ENCODE measurements around the gene CFAP45. TPM values are rescaled to one million over a fixed set of nuclear protein-coding genes. Genes with fewer than 3 reads are reported as not detected.

The CFAP45 gene
- total RNA-seq, 2 experiments from 2014 or later = 2.1 to 2.2 TPM

DNA sequence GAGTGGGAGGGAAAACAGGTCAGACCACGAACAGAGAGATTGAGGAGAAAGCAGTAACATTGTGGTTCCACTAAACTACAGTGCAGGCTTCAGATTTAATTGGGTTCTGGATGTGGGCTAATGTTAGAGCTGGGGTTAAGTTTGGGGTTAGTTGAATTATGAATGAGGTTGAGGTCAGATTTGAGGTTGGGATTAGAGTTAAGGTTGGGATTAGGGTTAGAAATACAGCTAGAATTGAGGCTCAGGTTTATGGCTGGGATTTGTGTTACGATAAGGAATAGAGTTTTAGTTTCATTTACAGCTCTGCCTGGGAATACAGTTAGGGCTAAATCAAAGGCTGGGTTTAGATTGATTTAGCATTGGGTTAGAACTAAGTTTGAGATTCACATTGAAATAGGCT is 35.7 kb downstream of the CFAP45 start:
- DNase-seq = no peak
- H3K4me3 Mint-ChIP-seq = no peak overlapping the region
- intact Hi-C loops (cut with micrococcal nuclease) = no loop called here
- CTCF ChIA-PET = no interaction called here
- H3K4me1 Mint-ChIP-seq (ENCODE audit: low read depth) = peaks cover 14% of the 10 kb centered on the region
- H3K27me3 Mint-ChIP-seq = no peaks in the 10 kb centered on the region
- H3K27ac Mint-ChIP-seq = no peak overlapping the region
- H3K36me3 Mint-ChIP-seq = no peaks in the 10 kb centered on the region
- H3K9me3 Mint-ChIP-seq = no peaks in the 10 kb centered on the region
- POLR2A ChIA-PET = no interaction called here

DNA sequence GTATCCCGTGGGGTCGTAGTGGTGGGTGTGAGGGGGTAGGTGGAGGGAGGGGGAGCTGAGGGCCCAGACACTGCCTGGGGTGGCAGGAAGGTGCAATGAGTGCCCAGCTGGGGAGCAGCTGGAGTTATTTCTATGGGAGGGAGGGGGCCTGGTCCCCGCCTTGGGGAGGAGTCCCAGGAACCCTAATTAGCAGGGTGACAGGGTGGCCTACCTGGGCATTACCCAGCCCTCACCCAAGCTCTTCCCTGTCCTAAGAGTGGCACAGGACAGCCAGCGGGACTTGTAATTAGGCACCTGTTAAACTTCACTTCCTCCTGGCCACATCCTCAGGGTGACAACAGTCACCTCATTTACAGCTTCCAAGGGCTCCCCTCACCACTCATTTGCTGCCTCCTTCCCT is 37.4 kb downstream of the CFAP45 start, which contains the start of gene VSIG8:
VSIG8 (minus strand) TSS at position 101 of the 400 bp plus-strand sequence. CDS start 136 bp downstream, outside the sequence.
- Mint-ChIP-seq H3K9me3 (no peaks in the 10 kb centered on the region), H3K27ac (no peak within 1 kb of the TSS), H3K4me3 (no peak within 1 kb of the TSS), H3K27me3 (no peaks in the 10 kb centered on the region), H3K4me1 (ENCODE audit: low read depth) (peaks cover 11% of the 10 kb centered on the region), H3K36me3 (no peaks in the 10 kb centered on the region)
- ChIA-PET POLR2A (no interaction called here), CTCF (no interaction called here)
- no peak for DNase-seq
- intact Hi-C loops (cut with micrococcal nuclease) = no loop called here

DNA sequence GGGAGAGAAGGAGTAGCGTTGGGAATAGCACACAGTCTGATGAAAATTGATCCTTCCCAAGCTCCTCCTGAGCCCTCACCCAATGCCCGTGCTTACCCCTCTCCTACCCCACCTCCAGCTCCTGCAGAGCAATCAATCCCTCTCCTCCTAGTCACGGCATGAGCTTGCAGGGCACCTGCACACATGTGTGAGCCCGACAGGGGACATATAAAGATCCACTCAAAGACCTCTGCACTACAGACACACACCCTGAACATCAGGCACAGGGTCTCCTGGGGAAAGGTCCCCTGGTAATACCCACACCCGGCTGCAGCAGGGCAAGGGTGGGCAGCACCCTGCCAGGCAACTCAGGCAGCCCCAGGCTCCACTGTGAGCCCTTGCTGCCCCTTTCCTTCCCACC is 37.9 kb downstream of the CFAP45 start:
- intact Hi-C loops (cut with micrococcal nuclease) = no loop called here
- H3K9me3 Mint-ChIP-seq = no peaks in the 10 kb centered on the region
- H3K4me3 Mint-ChIP-seq = no peak overlapping the region
- POLR2A ChIA-PET = no interaction called here
- H3K27me3 Mint-ChIP-seq = no peaks in the 10 kb centered on the region
- no peaks in the 10 kb centered on the region for H3K36me3 Mint-ChIP-seq
- DNase-seq = no peak
- CTCF ChIA-PET = no interaction called here
- H3K4me1 Mint-ChIP-seq (ENCODE audit: low read depth) = peaks cover 10% of the 10 kb centered on the region
- no peak overlapping the region for H3K27ac Mint-ChIP-seq

DNA sequence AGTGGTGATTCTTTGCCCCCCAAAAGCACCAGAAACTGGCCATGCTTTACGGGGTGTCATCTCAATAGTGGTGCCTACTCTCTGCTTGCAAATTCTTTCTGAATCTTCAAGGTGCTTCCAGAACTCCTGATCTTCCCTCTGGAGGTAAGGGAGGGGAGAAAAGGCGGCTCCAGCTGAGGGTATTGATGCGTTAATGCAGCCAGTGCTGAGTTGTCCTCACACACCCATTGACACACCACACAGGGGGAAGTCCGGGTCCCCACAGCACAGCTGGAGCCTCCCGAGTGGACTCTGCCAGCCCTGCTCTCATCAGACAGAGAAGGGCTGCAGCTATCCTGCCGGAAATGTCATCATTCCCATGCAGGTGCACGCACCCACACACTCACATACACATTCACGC is 38.7 kb downstream of the CFAP45 start:
- H3K4me1 Mint-ChIP-seq (ENCODE audit: low read depth) = peaks cover 1% of the 10 kb centered on the region

DNA sequence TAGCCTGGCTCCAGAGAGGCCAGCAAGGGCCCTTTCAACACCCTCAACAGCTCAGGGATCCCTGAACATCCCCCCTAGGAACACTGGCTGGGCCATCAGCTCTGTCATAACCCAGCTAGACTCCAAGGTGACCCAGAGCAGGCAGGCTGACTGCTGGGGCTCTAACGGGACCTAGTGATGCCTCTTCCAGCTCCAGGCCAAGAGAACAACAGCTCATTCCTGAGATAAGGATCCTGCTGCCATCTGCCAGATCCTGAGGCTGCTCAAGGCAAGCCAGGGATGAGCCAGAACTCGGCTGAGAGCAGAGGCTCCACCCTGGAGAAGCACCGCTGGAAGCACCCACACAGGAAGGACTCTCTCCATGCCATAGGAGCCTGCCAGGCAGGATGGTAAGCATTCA is 39.5 kb downstream of the CFAP45 start:
- no peaks in the 10 kb centered on the region for H3K9me3 Mint-ChIP-seq
- CTCF ChIA-PET = interaction anchor here (0.6 to 1.4 kb wide), 3 partner anchors 31 to 62 kb away, joined by 3 read pairs; no protein-coding TSS in a partner anchor
- no peaks in the 10 kb centered on the region for H3K27me3 Mint-ChIP-seq
- H3K4me1 Mint-ChIP-seq (ENCODE audit: low read depth) = no peaks in the 10 kb centered on the region
- no peak overlapping the region for H3K27ac Mint-ChIP-seq
- POLR2A ChIA-PET = no interaction called here
- intact Hi-C loops (cut with micrococcal nuclease) = no loop called here
- H3K4me3 Mint-ChIP-seq = no peak overlapping the region
- no peak for DNase-seq
- no peaks in the 10 kb centered on the region for H3K36me3 Mint-ChIP-seq

More for the DNA sequence above, 38.7 kb downstream of the CFAP45 start:
- Mint-ChIP-seq H3K9me3 (no peaks in the 10 kb centered on the region), H3K27me3 (no peaks in the 10 kb centered on the region), H3K4me3 (no peak overlapping the region), H3K27ac (no peak overlapping the region), H3K36me3 (no peaks in the 10 kb centered on the region)
- ChIA-PET CTCF (interaction anchor here (1.4 kb wide), 1 partner anchor 63 kb away, joined by 3 read pairs; no protein-coding TSS in a partner anchor), POLR2A (no interaction called here)
- DNase-seq = no peak
- intact Hi-C loops (cut with micrococcal nuclease) = no loop called here

DNA sequence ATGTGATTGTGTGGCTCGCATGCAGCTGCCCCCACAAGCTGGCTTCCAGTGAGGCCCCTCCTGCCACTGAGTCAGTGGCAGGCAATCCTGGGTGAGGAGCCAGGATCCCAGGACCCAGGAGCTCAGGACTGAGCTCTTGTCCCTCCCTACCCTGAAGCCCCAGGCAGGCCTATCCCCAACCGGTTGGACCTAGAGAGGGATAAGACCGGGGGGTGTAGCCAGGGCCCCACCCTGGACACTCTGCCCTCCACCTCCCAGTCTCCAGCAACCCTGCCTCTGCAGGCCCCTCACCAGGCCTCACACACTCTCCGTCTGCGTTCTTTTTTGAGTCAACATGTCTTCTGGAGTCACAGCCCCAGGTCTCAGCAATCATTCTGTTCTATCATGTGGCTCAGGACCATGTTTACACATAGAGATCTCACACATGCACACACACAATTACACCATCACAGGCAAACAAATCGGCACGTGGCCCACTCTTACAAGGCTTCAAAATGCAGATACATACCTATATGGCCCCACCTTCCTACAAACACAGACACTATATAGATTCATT is 40.1 kb downstream of the CFAP45 start:
- Mint-ChIP-seq H3K4me3 (no peak overlapping the region), H3K27ac (no peak overlapping the region), H3K27me3 (no peaks in the 10 kb centered on the region), H3K4me1 (ENCODE audit: low read depth) (peaks cover 4% of the 10 kb centered on the region), H3K36me3 (no peaks in the 10 kb centered on the region), H3K9me3 (no peaks in the 10 kb centered on the region)
- ChIA-PET POLR2A (no interaction called here), CTCF (interaction anchor here (1.0 to 3.1 kb wide), 3 partner anchors 31 to 61 kb away, joined by 3 to 7 read pairs (median 3); no protein-coding TSS in a partner anchor)
- intact Hi-C loops (cut with micrococcal nuclease) = no loop called here
- DNase-seq = no peak

DNA sequence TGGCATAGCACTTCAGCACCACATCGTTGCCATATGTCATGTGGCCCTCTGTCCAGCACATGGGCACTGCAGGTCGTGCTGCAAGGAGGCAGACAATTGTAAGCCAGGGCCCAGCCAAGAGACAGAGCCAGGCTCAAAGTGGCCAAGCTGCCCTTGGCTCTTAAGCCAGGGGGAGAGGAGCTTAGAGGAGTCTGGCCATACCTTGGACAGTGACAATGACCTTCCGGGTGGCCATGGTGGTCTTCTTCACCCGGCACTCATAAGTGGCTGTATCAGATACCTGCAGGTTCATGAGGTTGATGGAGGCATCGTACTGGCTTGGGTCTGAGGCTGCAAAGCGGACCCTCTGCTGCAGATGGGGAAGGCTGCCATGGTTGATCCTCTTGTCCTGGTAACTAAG is 42.1 kb downstream of the CFAP45 start:
- Mint-ChIP-seq H3K4me1 (ENCODE audit: low read depth) (peaks cover 10% of the 10 kb centered on the region), H3K4me3 (no peak overlapping the region), H3K36me3 (no peaks in the 10 kb centered on the region), H3K9me3 (no peaks in the 10 kb centered on the region), H3K27me3 (no peaks in the 10 kb centered on the region), H3K27ac (no peak overlapping the region)
- no peak for DNase-seq
- intact Hi-C loops (cut with micrococcal nuclease) = no loop called here
- ChIA-PET POLR2A (no interaction called here), CTCF (interaction anchor here (0.7 to 3.1 kb wide), 3 partner anchors 33 to 150 kb away, joined by 3 to 7 read pairs (median 3); no protein-coding TSS in a partner anchor)

DNA sequence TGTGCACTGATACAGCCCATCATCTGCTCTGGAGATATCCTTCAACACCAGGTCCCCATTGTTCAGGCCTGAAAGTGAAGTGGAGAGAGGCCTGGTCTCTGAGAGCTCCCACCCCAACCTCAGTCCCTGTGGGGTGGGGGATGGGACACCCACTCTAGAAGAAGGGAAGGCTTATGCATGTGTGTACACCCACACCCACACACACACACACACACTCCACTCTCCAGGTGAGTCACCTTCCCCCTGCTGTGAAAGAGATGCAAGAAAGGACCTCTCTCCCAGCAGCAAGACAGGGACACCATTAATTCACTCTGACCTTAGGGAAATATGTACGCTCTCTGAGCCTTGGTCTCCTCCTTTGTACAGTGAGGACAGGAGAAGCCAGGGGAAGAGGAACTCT is 43.4 kb downstream of the CFAP45 start:
- intact Hi-C loops (cut with micrococcal nuclease) = no loop called here
- no peak overlapping the region for H3K27ac Mint-ChIP-seq

DNA sequence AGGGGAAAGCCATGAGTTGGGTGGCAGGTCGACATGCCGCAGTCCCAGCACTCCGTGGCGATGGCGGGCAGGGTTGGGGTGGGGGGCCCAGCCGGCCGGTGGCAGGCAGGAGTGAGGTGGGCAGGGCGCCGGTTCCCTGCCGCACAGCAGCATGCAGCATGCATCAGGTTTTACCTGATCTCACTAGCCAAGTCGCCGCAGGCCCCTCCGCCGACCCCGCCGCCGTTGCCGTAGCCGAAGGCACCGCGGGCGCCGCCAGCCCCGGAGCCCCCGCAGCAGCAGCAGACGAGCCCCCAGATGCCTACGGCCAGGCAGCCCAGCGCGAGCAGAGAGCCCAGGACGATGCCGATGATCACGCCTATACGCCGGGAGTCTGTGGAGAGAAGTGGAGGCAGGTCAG is 44.3 kb downstream of the CFAP45 start:
- H3K4me1 Mint-ChIP-seq (ENCODE audit: low read depth) = peaks cover 10% of the 10 kb centered on the region
- no peaks in the 10 kb centered on the region for H3K27me3 Mint-ChIP-seq
- ChIA-PET POLR2A (no interaction called here), CTCF (no interaction called here)
- no peaks in the 10 kb centered on the region for H3K9me3 Mint-ChIP-seq
- no peak for DNase-seq
- H3K27ac Mint-ChIP-seq = no peak overlapping the region
- H3K36me3 Mint-ChIP-seq = no peaks in the 10 kb centered on the region
- no peak overlapping the region for H3K4me3 Mint-ChIP-seq
- intact Hi-C loops (cut with micrococcal nuclease) = loop anchor here (2.0 kb wide), 3 partner anchors 29 to 75 kb away; partner anchors contain the start of genes DUSP23 and SLAMF8

More for the DNA sequence above, 43.4 kb downstream of the CFAP45 start:
- CTCF ChIA-PET = interaction anchor here (0.7 kb wide), 1 partner anchor 57 kb away, joined by 4 read pairs; no protein-coding TSS in a partner anchor
- no peak for DNase-seq
- Mint-ChIP-seq H3K4me1 (ENCODE audit: low read depth) (peaks cover 10% of the 10 kb centered on the region), H3K4me3 (no peak overlapping the region), H3K27me3 (no peaks in the 10 kb centered on the region), H3K9me3 (no peaks in the 10 kb centered on the region), H3K36me3 (no peaks in the 10 kb centered on the region)
- POLR2A ChIA-PET = no interaction called here

DNA sequence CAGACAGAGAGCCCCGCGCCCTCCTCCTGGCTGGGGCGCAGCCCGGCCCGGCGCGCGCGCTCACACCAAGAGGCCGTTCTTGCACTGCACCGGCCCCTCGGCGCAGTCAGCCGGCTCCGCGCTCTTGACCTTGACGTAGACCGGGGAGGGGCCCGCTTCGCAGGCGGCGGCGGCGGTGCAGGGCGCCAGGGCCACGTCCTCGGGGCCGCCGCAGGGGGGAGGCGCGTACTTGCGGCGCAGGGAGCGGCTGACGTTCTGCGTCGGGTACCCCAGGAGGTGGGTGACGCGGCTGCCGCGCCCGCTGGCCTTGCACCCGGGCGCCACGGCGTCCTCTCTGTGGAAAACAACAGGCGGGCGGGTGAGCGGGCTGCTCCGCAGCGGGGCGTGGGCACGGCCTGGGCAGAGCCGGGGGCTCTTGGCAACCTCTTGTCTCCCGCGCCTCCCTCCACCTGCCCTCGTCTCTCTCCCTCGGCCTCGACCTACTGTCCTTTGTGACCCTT is 45.2 kb downstream of the CFAP45 start:
- Mint-ChIP-seq H3K9me3 (no peaks in the 10 kb centered on the region), H3K4me3 (peak overlapping the region; percentile 79), H3K27ac (peak overlapping the region; percentile 3), H3K4me1 (ENCODE audit: low read depth) (peaks cover 10% of the 10 kb centered on the region), H3K36me3 (no peaks in the 10 kb centered on the region), H3K27me3 (no peaks in the 10 kb centered on the region)
- ChIA-PET CTCF (no interaction called here), POLR2A (interaction anchor here (0.9 to 1.9 kb wide), 5 partner anchors 15 to 73 kb away, joined by 3 to 4 read pairs (median 4); partner anchors contain the start of gene TAGLN2)
- DNase-seq = peak; percentile 86
- intact Hi-C loops (cut with micrococcal nuclease) = loop anchor here (2.0 kb wide), 3 partner anchors 28 to 74 kb away; partner anchors contain the start of genes DUSP23 and SLAMF8

DNA sequence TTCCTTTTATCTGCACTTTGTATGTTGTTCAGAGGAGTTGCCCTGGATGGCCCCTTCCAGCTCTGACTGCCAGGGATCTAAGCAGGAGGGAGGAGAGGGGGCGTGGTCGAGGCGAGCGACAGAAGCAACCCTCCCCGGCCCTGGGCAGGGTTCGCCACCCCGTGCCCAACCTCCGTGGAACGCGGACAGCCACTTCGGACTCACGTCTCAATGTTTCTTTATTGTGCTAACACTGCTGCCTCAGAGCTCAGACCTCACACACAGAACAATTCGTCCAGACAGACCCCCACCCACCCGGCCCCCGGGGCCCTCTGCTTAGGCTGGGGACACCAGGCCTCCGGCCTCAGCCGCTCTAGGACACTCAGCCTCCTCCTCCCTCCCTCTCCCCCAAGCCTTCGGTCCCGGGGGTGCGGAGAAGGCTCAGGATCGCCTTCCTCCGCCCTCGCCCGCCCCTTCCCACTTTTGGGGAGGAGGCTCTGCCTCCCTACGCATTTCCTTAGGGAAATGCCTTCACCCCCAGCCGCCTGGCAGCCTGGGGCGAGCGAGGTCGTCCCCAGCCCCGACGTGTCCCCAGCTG is 45.8 kb downstream of the CFAP45 start:
- Mint-ChIP-seq H3K36me3 (no peaks in the 10 kb centered on the region), H3K4me1 (ENCODE audit: low read depth) (peaks cover 10% of the 10 kb centered on the region), H3K9me3 (no peaks in the 10 kb centered on the region), H3K27me3 (no peaks in the 10 kb centered on the region), H3K27ac (no peak overlapping the region), H3K4me3 (peak overlapping the region; percentile 72)
- peak; percentile 42 for DNase-seq
- POLR2A ChIA-PET = interaction anchor here (0.9 to 1.9 kb wide), 5 partner anchors 15 to 73 kb away, joined by 3 to 4 read pairs (median 4); partner anchors contain the start of gene TAGLN2
- CTCF ChIA-PET = interaction anchor here (0.6 to 2.1 kb wide), 4 partner anchors 14 to 55 kb away, joined by 3 to 10 read pairs (median 4); no protein-coding TSS in a partner anchor
- intact Hi-C loops (cut with micrococcal nuclease) = loop anchor here (2.0 kb wide), 3 partner anchors 27 to 73 kb away; partner anchors contain the start of genes DUSP23 and SLAMF8

DNA sequence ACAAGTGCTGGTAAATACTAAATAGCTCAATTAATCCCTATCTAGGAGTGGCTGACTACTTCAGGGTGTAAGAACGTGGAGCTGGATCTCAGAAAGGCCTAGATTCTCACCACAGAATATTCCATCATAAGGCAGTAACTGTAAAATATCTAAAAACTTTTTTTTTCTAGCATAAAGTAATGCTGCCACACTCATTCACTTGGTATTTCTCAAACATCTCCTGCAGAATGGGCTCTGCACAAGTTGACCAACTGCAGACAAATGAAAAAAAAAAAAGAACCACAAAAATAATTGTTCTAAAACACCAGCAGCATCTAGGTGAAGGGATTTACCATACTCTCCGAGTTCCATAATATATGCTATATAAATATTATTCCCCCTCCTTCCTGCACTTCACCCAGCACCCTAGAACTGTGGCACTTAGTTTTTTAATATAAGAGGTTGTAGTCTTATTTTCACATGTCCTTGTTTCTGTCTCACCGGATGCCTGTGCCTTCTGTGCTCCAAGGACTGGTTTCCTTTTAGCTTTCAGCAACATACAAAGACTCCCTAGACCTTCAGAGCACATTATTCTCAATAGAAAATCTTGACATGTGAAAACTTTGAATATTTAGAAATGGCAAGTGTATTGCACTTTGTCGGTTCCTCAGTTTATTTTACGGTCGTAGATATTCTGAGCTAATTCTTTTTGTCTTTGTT is 46.4 kb downstream of the CFAP45 start:
- H3K36me3 Mint-ChIP-seq = no peaks in the 10 kb centered on the region
- peak overlapping the region; percentile 72 for H3K4me3 Mint-ChIP-seq
- H3K4me1 Mint-ChIP-seq (ENCODE audit: low read depth) = peaks cover 10% of the 10 kb centered on the region
- DNase-seq = no peak
- H3K27ac Mint-ChIP-seq = no peak overlapping the region
- intact Hi-C loops (cut with micrococcal nuclease) = loop anchor here (2.0 kb wide), 3 partner anchors 27 to 73 kb away; partner anchors contain the start of genes DUSP23 and SLAMF8
- no peaks in the 10 kb centered on the region for H3K27me3 Mint-ChIP-seq
- H3K9me3 Mint-ChIP-seq = no peaks in the 10 kb centered on the region
- ChIA-PET POLR2A (interaction anchor here (0.9 to 1.9 kb wide), 4 partner anchors 14 to 72 kb away, joined by 3 to 4 read pairs (median 4); partner anchors contain the start of gene TAGLN2), CTCF (interaction anchor here (0.5 to 2.1 kb wide), 6 partner anchors 13 to 55 kb away, joined by 3 to 10 read pairs (median 3); no protein-coding TSS in a partner anchor)
